Neural progenitor cell (in vitro differentiated cells): Measurements from ENCODE around the gene MEPCE.

Experiments used
- EZH2 ChIP-seq: fragments of 200-600 bp; sonication (generic); IDR thresholded peaks from 2 replicates; pipeline ENCODE4 v1.6.1; 2017; ENCODE audit warnings: antibody characterized with exemption, mild to moderate bottlenecking, moderate library complexity
- TF ChIP-seq, protein P1 (sequence below): fragments of 200-600 bp; sonication (generic); IDR thresholded peaks from 2 replicates; pipeline ENCODE4 v1.5.1; 2017; ENCODE audit warnings: antibody characterized with exemption, mild to moderate bottlenecking

DNA sequence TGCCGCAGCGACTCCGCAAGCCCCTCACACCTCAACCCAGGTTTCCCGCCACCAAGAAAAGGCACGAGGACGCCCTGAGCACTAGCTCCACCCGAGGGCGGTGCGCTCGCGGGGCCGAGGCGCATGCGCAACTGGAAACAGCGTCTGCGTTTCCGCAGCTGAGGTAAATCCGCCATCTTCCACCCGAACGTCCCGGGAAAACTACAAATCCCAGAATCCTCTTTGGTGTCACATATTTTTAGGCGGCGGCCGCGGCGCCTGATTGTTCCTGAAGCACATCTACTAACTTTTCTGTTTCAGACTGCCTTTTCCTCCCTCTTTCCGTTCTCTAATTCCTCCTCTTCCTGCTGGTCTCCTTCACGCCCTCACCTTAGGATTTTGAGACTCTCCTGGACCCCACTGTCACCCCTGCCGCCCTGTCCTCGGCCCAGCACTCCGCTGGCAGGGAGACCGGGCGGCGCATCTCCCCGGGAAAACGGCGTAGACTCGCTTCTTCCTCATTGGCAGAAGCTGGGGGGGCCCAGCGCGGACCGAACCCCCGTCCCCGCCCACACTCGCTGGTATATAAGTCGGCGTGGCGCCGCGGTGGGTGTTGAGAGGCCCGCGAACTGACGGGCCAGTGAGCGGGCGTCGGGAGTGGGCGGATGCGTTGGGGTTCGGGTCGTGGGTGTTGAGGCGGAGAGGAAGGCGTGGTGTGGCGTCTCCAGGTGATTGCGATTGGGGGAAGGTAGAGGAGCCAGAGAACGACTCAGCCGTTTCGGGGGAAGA, 1.2 kb upstream of the MEPCE start, which contains the start of gene ZCWPW1:
- no peak for TF ChIP-seq EZH2
- TF ChIP-seq, protein P1, sequence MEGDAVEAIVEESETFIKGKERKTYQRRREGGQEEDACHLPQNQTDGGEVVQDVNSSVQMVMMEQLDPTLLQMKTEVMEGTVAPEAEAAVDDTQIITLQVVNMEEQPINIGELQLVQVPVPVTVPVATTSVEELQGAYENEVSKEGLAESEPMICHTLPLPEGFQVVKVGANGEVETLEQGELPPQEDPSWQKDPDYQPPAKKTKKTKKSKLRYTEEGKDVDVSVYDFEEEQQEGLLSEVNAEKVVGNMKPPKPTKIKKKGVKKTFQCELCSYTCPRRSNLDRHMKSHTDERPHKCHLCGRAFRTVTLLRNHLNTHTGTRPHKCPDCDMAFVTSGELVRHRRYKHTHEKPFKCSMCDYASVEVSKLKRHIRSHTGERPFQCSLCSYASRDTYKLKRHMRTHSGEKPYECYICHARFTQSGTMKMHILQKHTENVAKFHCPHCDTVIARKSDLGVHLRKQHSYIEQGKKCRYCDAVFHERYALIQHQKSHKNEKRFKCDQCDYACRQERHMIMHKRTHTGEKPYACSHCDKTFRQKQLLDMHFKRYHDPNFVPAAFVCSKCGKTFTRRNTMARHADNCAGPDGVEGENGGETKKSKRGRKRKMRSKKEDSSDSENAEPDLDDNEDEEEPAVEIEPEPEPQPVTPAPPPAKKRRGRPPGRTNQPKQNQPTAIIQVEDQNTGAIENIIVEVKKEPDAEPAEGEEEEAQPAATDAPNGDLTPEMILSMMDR = no peak
